Measurements from ENCODE around the gene NLGN4X.

Gene NLGN4X

GRCh38 chrX:6228720-6229119 lies at the start of gene NLGN4X:
TSS of gene NLGN4X (minus strand) at chrX:6228867. CDS start at chrX:6151466, 77,401 bp downstream.
- no peak within 1 kb of the TSS for H3K4me3 ChIP-seq (replicated peaks; ENCODE audit: low read depth, low read length)
- DNase-seq (ENCODE audit: extremely low read depth, low read depth): no peak
- TF ChIP-seq, protein P1, sequence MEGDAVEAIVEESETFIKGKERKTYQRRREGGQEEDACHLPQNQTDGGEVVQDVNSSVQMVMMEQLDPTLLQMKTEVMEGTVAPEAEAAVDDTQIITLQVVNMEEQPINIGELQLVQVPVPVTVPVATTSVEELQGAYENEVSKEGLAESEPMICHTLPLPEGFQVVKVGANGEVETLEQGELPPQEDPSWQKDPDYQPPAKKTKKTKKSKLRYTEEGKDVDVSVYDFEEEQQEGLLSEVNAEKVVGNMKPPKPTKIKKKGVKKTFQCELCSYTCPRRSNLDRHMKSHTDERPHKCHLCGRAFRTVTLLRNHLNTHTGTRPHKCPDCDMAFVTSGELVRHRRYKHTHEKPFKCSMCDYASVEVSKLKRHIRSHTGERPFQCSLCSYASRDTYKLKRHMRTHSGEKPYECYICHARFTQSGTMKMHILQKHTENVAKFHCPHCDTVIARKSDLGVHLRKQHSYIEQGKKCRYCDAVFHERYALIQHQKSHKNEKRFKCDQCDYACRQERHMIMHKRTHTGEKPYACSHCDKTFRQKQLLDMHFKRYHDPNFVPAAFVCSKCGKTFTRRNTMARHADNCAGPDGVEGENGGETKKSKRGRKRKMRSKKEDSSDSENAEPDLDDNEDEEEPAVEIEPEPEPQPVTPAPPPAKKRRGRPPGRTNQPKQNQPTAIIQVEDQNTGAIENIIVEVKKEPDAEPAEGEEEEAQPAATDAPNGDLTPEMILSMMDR (IDR thresholded peaks at IDR 0.05; ENCODE audit: low read depth, low read length, missing control alignments): no peak

DNA sequence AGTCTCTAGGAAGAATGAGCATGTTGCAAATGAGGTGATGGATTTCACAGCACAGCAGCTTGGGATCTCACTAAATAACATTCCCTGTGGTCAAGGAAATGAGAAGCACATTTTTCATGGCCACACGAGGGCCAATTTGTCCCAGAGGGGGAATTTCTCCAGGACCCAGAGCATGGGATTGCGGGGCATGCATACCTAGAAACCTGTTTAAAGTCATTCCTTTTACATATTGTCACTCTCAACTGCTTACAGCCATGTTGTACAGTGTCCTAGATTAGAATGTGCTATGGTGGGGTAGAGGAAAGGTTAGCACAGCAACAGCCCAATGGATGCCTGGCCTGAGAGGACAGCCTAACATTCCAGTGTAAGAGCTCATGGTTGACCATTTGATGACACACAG lies 37.4 kb upstream of the NLGN4X start:
- TF ChIP-seq, protein P1 (IDR thresholded peaks at IDR 0.05; ENCODE audit: low read depth, low read length, missing control alignments): no peak
- H3K4me3 ChIP-seq (replicated peaks; ENCODE audit: low read depth, low read length): no peak overlapping the region
- DNase-seq (ENCODE audit: extremely low read depth, low read depth): no peak

GRCh38 chrX:6262959-6263358 lies 34.3 kb upstream of the NLGN4X start:
- H3K4me3 ChIP-seq (replicated peaks; ENCODE audit: low read depth, low read length): no peak overlapping the region
- DNase-seq (ENCODE audit: extremely low read depth, low read depth): no peak
- TF ChIP-seq, protein P1 (IDR thresholded peaks at IDR 0.05; ENCODE audit: low read depth, low read length, missing control alignments): no peak

GRCh38 chrX:6257025-6257424 lies 28.4 kb upstream of the NLGN4X start:
- no peak overlapping the region for H3K4me3 ChIP-seq (replicated peaks; ENCODE audit: low read depth, low read length)
- DNase-seq (ENCODE audit: extremely low read depth, low read depth): no peak
- TF ChIP-seq, protein P1 (IDR thresholded peaks at IDR 0.05; ENCODE audit: low read depth, low read length, missing control alignments): no peak

GRCh38 chrX:6244666-6245065 lies 16.0 kb upstream of the NLGN4X start:
- no peak for DNase-seq (ENCODE audit: extremely low read depth, low read depth)
- TF ChIP-seq, protein P1 (IDR thresholded peaks at IDR 0.05; ENCODE audit: low read depth, low read length, missing control alignments): no peak
- H3K4me3 ChIP-seq (replicated peaks; ENCODE audit: low read depth, low read length): no peak overlapping the region

GRCh38 chrX:6238576-6238975 lies 9.9 kb upstream of the NLGN4X start:
- TF ChIP-seq, protein P1 (IDR thresholded peaks at IDR 0.05; ENCODE audit: low read depth, low read length, missing control alignments): no peak
- DNase-seq (ENCODE audit: extremely low read depth, low read depth): no peak
- no peak overlapping the region for H3K4me3 ChIP-seq (replicated peaks; ENCODE audit: low read depth, low read length)

GRCh38 chrX:6227935-6228334 lies 732 bp downstream of the NLGN4X start:
- DNase-seq (ENCODE audit: extremely low read depth, low read depth): no peak
- H3K4me3 ChIP-seq (replicated peaks; ENCODE audit: low read depth, low read length): no peak overlapping the region

More at GRCh38 chrX:6227935-6228334, 732 bp downstream of the NLGN4X start:
- TF ChIP-seq, protein P1 (IDR thresholded peaks at IDR 0.05; ENCODE audit: low read depth, low read length, missing control alignments): no peak
